ENCODE measurements around the gene NOS1AP.
"Not testable (repeated sequence)": the region's sequence is repeated elsewhere in the genome, so short reads cannot be mapped to it uniquely, and the experiment has no call there.

NOS1AP gene

DNA sequence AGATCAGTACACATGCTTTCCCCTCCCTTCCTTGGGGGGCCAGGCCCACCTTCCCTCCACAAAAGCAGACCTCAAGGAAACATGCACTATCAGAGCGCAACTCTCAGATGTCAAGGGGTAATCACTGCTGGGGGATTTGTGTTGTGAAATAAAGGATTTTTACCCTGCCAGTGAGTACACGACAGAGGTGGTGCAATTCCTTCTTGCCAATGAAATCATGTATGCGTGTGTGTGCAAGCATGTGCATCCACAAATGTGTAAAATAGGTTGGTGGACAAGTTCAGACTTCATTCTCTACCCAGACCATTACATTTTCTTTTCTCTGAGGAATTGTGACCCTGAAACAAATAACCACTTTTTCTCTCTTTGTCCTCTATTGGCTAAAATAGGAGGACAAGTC, 9.8 kb upstream of the NOS1AP start:
- DNase-seq (ENCODE audit: low read depth in 2 of 2): no peak

DNA sequence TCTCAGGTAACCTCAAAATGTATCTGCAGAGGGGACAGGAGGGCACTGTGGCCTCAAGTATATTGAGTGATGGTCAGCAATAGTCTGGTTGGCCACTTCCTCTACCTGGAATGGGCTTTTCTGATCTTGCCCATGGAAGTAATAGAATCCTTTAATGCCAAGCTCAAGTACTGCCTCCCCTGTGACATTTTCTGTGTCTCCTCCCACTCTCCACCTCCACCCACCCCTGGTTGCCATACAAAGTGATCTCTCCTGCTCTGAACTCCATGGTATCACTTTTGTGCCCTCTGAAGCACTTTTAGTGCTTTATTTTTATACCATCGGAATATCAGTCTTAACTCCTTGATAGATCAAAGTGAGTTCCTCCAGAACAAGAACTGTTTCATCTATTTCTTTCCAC, 9.2 kb upstream of the NOS1AP start:
- DNase-seq (ENCODE audit: low read depth in 2 of 2): no peak

DNA sequence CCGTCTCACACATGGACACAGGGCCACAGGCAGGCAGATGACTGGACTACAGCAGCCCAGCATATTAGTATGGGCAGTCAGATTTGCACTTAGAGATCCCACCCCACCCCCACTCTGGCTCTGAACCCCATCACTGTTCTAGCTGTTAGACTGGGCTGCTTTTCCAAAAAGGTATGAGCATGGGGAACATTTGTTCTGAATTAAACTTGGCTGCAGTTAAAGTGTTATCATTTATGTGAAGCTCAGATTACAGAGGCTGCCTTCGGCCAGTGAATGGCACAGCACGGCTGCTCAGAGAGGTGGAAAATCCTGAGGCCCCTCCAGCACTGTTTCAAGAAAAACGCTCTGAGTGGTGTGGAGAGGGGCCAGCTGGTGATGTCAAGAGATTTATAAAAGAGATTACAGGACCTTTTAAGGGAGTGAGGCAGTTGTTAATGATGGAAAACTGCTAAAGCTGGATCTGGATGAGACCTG, 6.9 kb upstream of the NOS1AP start:
- no peak for DNase-seq (ENCODE audit: low read depth in 2 of 2)

DNA sequence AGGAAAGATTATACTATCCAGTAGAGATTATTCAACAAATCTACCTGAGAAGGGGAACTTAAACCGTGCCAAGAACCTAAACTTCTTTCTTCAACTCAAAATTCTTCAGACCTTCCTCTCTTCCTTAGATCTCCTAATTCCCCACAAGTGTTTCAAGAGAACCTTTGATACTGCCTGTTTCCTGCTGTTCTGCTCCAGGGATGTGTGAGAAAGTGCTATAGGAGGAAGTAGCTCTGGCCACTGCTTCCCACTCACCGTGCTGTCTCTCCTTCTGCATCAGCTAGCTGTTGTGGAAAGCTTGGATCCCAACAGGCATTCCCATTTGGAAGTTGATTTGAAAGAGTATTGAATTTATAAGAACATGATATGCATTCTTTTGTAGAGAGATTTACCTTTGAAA, 4.5 kb upstream of the NOS1AP start:
- no peak for DNase-seq (ENCODE audit: low read depth in 2 of 2)

DNA sequence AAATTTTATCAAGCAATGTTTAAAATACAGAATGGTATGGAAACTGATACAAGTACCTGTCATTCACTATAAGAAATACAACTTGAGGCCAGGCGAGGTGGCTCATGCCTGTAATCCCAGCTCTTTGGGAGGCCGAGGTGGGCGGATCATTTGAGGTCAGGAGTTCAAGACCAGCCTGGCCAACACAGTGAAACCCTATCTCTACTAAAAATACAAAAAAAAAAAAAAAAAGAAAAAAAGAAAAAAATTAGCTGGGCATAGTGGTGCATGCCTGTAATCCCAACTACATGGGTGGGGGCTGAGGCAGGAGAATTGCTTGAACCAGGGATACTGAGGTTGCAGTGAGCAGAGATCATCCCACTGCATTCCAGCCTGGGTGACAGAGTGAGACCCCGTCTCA, 2.7 kb upstream of the NOS1AP start:
- DNase-seq (ENCODE audit: low read depth in 2 of 2): not testable (repeated sequence)

DNA sequence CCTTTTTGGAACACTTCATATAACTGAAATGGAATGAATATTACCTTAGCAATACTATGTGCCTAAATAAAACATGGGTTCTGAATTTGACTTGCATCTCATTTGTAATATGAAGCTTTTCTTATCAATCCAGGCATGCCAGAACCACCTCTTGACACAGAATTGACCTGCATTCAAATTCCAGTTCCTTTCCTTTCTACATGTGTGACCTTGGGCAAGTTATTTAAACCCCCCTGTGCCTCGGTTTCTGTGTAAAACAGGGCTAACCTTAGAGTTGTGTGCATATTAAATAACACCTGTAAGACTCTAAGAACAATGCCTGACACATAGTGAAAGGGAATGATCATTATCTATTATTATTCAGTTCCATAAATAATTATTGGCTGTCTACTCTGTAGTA, 2.0 kb upstream of the NOS1AP start:
- no peak for DNase-seq (ENCODE audit: low read depth in 2 of 2)

DNA sequence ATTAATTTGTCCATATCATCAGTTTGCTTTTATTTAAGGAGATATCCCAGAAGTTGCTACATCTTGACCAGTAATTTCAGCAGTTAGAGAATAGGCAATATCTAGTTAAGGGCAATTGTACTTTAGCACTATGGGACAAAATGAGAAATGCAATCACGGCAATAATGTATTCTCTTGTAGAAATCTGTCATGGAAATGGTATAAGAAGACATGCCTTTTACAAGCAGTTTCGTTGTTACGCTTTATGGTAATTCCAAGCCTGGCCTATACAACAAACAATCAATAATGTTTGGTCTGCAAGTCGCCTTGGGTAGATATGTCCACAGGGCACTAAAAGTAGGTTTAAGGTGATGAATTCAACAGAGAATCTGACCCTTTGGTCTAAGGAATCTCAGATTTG, 1.2 kb upstream of the NOS1AP start:
- DNase-seq (ENCODE audit: low read depth in 2 of 2): no peak

DNA sequence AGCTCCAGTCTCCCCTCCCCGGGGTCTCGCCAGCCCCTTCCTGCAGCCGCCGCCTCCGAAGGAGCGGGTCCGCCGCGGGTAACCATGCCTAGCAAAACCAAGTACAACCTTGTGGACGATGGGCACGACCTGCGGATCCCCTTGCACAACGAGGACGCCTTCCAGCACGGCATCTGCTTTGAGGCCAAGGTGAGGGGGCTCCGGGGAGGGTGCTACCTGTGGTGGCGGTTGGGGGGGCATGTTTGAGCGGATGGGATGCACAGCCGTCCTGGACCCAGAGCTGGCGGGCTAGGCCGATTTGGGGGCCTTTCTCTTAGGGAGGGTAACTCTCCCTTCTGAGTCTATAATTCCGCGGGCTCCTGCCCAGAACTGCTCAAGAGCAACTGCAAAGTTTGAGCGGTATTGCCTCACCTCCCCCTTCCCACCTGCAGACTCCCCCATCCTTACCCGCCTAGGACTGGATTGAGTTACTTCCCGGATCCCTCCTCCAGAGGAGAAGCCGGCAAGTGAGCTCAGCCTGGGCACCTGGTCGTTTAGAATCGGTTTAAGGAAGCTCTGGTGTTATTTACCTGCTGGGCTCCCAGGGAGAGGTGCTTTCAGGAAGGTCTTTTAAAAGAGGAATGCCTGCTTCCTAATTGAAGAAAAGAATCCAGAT, 730 bp downstream of the NOS1AP start:
- no peak for DNase-seq (ENCODE audit: low read depth in 2 of 2)

DNA sequence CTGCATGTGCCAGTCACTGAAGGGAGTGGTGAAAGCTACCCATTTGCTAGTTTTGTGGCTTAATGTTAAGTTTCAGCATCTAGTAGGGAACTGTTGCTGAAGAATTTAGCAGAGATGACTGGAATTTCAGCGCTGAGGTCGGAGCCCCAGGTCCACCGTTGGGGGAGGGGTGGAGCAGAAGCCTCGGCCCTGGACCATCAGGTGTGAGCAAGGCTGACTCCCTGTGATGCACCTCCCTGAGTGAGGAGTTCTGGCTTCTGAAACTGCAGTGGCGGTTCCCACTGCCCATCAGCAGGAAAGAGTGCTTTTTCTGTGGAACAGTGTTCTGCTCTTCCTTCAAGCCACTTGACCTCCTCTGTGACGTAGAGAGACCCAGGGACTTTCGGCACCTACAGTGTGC, 1.3 kb downstream of the NOS1AP start:
- no peak for DNase-seq (ENCODE audit: low read depth in 2 of 2)

DNA sequence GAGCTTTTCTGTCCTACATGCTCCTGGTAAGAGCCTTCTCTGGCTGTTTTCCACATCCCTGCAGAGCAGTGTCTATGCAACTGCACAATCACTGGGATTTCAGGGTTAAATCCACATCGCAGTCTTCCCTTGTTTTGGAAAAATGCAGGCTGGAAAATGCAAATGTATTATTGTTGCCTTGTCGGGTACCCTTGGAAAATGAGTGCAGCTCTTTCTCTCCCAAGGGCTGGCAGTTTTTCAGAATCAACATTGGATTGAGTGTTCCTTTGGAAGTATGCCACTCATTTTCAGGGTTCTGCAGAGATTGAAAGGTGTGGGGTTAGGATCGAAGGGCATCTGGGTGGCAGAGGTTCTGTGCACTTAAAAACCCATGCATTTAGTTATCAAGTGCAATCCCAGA, 3.2 kb downstream of the NOS1AP start:
- DNase-seq (ENCODE audit: low read depth in 2 of 2): no peak

DNA sequence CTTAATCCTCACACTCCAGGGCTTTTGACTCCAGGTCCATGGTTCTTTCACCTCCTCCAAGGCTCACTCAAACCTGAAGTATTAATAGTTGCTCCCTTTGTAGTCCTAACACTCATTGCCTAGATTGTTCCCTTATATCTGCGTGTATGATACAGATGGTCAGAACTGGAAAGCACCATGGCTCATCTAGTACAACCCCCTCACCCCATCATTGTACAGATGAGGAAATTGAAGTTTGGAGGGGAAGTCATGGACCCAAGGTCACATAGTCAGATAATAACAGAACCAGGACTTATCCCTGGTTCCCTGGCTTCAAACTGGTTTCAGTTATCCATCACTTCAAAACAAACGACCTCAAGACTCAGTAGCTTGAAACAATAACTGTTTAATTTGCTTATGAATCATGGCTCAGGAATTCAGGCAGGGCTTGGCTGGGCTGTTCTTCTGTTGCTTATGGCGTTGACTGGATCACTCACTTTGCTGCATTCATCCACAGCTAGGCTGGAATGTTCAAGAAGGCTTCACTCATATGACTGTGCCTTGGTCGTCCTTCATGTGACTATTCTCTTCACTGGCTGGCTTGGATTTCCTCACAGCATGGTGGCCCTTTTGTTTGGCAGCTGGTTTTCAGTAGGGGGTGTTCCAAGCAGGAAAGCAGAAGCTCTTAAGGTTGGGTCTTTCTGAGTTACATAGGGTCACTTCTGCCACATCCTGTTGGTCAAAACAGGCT, 5.0 kb downstream of the NOS1AP start:
- DNase-seq (ENCODE audit: low read depth in 2 of 2): no peak

DNA sequence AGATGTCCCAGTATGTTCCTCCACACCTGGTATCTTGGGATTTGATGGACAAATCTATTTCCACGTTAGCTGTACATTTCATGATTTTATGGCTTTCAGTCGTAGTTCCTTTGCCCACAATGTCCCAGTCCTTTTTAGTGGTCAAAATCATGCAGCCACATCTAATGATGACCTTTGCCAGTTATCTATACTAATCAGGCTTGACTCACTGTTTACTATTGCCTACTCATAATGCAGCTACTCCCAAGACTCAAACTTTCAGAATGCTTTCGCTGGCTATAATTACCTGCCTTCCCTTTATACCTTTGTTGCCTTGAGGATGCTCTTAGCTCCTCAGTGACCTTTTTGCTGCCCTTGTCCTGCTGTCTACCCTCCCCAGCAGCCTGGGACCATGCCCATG, 6.4 kb downstream of the NOS1AP start:
- no peak for DNase-seq (ENCODE audit: low read depth in 2 of 2)

DNA sequence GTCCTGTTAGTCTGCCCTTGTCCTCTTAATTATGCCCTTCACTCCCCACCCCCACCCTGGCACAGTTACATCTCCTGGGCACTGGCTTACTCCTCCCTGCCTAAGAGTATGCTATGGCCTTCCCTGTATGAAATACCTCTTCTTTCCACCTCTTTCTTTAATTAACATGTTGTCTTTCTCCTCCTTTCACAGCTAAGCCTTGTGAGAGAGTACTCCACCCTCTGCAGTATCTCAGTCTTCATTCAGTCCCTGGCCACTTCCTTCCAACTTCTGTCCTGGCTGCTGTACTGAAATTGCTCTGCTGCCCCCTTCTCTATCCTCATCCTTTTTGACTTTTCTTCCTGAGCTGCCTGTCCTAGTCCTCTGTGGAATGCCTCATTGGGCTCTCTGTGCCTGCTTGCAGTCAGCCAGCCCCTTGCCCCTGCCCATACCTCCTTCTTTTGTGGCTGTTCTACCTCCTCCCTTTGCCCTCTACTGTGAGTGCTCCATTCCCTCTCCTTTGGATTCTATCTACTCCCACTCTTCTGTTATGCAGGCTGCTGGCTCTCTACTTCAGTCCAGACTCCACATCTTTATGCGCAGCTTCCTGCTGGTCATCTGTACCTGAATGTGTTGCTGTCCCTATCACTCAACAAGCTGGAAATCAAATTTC, 8.3 kb downstream of the NOS1AP start:
- DNase-seq (ENCODE audit: low read depth in 2 of 2): no peak

DNA sequence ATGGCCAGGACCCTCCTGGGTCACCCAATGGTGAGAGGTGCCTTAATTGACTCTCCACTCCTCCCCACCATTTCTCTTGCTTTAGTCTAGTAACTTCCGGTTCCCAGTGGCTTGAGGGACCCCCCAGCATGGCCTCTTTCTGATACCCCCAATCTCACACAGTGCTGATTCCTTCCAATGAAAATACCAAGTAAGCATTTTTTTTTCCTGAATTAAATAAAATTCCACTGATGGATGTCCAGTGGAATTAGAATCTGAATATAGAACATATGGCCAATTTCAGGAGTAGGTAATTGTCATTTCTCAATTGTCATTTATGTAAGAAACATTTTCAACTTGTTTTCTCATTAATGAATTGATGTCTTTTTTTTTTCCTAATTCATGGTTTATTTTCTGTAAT, 9.5 kb downstream of the NOS1AP start:
- DNase-seq (ENCODE audit: low read depth in 2 of 2): no peak

DNA sequence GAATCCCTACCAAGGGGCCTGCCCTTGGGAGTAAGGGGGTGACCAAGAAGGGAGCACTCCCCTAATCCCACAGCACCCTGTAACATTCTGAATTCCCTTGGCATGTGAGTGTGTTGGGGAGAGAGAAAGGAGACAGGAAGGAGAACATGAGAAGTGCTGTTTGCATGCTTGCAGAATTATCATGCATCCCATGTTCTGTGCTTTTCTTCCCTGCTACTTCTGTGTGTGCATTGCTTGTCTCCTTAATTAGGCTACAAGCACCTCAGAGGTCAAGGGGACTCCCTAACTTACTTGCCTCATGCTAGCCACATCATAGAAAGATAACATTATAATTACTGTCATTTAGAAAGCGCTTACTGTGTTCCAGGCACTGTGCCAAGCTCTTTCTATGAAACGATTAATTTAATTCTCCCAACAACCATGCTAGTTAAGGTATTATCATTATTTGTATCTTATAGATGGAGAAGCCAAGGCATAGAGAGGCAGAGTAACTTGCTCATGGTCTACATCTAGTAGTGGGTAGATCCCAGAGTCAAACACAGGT, 11.1 kb downstream of the NOS1AP start:
- DNase-seq (ENCODE audit: low read depth in 2 of 2): no peak

DNA sequence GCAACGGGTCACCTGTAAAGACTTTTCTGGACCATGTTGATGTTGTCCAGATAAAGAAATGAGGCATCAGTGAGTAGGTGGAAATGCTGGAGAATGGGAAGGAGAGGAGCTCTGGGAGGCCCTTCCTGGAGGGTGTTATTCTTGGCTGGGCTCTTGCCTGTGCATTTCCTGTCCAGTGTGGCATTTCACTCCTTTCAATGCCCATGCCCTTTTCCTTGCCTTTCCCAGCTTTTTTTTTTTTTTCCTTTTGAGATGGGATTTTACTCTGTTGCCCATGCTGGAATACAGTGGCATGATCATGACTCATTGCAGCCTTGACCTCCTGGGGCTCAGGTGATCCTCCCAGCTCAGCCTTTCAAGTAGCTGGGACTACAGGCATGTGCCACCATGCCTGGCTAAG, 11.8 kb downstream of the NOS1AP start:
- no peak for DNase-seq (ENCODE audit: low read depth in 2 of 2)

DNA sequence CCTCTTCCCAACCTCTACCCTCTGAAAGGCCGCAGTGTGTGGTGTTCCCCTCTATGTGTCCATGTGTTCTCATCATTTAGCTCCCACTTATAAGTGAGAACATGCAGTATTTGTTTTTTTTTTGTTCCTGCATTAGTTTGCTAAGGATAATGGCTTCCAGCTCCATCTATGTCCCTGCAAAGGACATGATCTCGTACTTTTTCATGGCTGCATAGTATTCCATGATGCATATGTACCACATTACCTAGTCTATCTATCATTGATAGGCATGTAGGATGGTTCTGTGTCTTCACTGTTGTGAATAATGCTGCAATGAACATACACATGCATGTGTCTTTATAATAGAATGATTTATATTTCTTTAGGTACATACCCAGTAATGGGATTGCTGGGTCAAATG, 12.6 kb downstream of the NOS1AP start:
- not testable (repeated sequence) for DNase-seq (ENCODE audit: low read depth in 2 of 2)

DNA sequence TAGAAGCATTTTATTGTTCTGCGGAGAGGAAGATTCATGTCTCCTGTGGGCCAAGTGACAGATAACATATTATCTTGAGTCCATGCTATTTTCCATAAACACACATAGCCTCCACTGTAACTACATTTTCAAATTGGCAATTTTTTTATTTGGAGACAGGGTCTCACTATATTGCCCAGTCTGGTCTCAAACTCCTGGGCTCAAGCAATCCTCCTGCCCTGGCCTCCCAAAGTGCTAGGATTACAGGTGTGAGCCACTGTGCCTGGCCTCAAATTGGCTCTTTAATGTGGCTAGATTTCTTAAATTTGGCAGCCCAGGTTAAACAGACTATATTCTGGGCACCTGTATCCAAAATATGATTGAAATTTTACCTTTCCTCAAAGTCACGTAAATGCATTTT, 13.8 kb downstream of the NOS1AP start:
- no peak for DNase-seq (ENCODE audit: low read depth in 2 of 2)

DNA sequence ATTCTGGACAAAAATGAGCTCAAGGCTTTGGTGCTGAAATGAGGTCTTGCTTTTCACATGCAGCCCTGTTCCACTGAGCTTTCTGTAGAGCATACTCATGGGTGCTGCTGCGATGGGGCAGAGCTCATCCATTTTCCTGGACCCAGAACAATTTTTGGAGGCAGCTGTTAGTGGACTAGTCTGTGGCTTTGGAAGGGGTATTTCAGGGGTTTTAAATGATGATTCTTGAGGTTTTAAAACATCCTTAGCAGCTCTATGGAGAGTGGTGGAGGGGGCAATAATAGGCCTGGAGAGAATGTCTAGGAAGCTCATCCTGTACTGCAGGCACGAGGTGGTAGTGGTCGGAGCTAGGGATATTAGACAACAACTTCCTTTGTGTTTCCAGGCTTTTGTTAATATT, 16.5 kb downstream of the NOS1AP start:
- no peak for DNase-seq (ENCODE audit: low read depth in 2 of 2)

DNA sequence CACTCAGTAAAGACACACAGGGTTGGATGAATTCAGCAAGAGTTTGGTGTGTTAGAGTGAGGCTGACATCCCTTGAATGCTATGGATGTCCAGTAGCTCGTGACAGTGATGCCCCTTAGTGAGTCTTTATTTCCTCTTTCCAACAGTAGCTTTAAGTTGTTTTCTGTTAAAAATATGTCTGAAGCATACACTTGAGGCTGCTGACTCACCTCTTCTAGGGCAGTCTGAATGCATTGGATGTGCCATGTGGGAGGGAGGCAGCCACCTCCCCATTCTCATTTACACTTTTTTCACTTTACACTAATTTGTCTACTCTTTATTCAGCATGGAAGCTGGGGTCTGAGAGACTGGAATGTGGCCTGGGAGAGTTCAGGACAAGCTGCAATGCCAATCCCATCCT, 17.6 kb downstream of the NOS1AP start:
- no peak for DNase-seq (ENCODE audit: low read depth in 2 of 2)

DNA sequence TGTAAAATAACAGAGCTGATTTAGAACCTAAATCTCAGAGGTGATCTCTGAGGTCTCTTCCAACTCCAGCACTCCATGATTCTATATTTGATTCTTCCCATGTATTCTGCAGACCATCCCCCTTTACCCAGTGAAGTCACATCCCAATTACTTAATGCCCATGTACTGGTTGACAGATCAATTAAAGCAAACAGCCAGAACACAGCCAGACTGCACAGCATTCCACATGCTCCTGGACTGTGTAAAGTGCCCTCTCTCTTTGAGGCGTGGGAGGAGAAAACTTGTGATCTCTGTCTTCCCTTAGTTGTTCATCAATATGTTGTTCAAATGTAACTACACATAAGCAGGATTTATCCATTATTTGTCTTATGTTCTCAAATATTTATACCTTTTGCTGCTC, 18.1 kb downstream of the NOS1AP start:
- DNase-seq (ENCODE audit: low read depth in 2 of 2): no peak

DNA sequence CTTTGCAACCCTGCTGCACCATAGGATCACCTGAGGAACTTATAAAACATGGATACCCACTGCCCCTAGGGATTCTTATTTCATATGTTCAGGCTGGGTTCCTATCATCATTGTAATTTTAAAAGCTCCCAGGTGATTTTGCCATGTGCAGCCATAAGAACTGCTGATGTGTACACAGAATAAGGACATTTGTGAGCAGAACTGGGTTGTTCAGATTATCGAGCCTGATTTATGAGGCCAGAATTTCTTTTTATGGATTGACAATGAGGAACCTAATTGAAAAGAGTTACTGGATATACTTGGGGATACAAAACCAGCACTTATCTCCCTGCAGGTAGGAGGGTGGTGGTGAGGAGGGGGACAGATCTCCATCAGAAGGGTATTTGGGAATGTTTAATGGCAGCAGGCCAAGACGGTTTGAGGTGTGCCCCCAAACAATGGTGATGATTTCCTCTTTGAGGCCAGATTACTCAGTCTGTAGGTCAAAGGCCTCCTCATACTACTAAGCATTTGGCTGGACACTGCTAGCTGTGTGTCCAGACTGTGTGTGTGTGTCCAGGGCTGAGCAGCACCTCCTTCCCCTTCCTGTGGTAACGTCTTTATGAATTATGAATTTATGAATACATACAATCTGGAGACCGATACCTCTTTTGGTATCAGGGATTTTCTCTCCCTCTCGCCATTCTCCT, 18.9 kb downstream of the NOS1AP start:
- DNase-seq (ENCODE audit: low read depth in 2 of 2): no peak
